ENCODE data around the gene ARHGAP24. TPM values are rescaled to one million over a fixed set of nuclear protein-coding genes. Genes with fewer than 3 reads are reported as not detected.
A peak's percentile ranks its signal among the peaks of the same experiment; 100 is the strongest.

The ARHGAP24 gene
- total and polyA plus RNA-seq, 4 donors, result 1.8 to 15.2 (median 3.3) TPM

GRCh38 chr4:85756938-85757337 is 282.0 kb downstream of the ARHGAP24 start:
- Histone ChIP-seq H3K4me1 (ENCODE audit: control insufficient read depth in 4 of 4, insufficient read depth in 4 of 4, low read length in 3 of 4) (no peaks in the 10 kb centered on the region), H3K4me3 (ENCODE audit: low read depth in 1 of 3, low read length in 3 of 3) (no peak overlapping the region), H3K27ac (ENCODE audit: low read depth in 1 of 2, low read length in 2 of 2) (no peak overlapping the region), H3K9ac (ENCODE audit: low read depth in 1 of 2, low read length in 2 of 2) (no peak overlapping the region), H3K9me3 (ENCODE audit: control insufficient read depth in 4 of 4, low read length in 3 of 4) (no peaks in the 10 kb centered on the region), H3K27me3 (ENCODE audit: control insufficient read depth in 4 of 4, insufficient read depth in 4 of 4, low read length in 3 of 4) (no peaks in the 10 kb centered on the region), H3K36me3 (ENCODE audit: control insufficient read depth in 4 of 4, insufficient read depth in 3 of 4, low read depth in 1 of 4, low read length in 3 of 4) (no peaks in the 10 kb centered on the region)
- TF ChIP-seq ZBTB33 (IDR thresholded peaks at IDR 0.05), result no peak
- no peak for TF ChIP-seq GABPA (IDR thresholded peaks at IDR 0.05 in 1 of 2, conservative IDR thresholded peaks at IDR 0.05 in 1 of 2)
- TF ChIP-seq SP1 (IDR thresholded peaks at IDR 0.05), result no peak
- no peak for TF ChIP-seq EGR1 (IDR thresholded peaks at IDR 0.05; ENCODE audit: low read depth in 2 of 2)
- no peak for TF ChIP-seq RXRA (IDR thresholded peaks at IDR 0.05)
- TF ChIP-seq NR2F2 (IDR thresholded peaks at IDR 0.05), result no peak
- TF ChIP-seq RAD21 (IDR thresholded peaks at IDR 0.05), result peak; percentile 65 to 70
- no peak for TF ChIP-seq YY1 (IDR thresholded peaks at IDR 0.05)
- no peak for TF ChIP-seq FOXA1 (IDR thresholded peaks at IDR 0.05)
- peak; percentile 45 for TF ChIP-seq CTCF (IDR thresholded peaks at IDR 0.05; ENCODE audit: low read depth, low read length, missing input control)
- TF ChIP-seq TAF1 (conservative IDR thresholded peaks at IDR 0.05), result no peak
- TF ChIP-seq JUND (IDR thresholded peaks at IDR 0.05), result no peak
- no peak for TF ChIP-seq REST (IDR thresholded peaks at IDR 0.05)
- 55% methylated on average over 3 of the region's 3 CpGs for WGBS
- no peak for DNase-seq (ENCODE audit: low spot score)

- H3K9ac ChIP-seq (ENCODE audit: low read depth in 1 of 2, low read length in 2 of 2), result no peak overlapping the region
- no peak overlapping the region for H3K27ac ChIP-seq (ENCODE audit: low read depth in 1 of 2, low read length in 2 of 2)
- H3K36me3 ChIP-seq (ENCODE audit: control insufficient read depth in 4 of 4, insufficient read depth in 3 of 4, low read depth in 1 of 4, low read length in 3 of 4), result no peaks in the 10 kb centered on the region
- H3K27me3 ChIP-seq (ENCODE audit: control insufficient read depth in 4 of 4, insufficient read depth in 4 of 4, low read length in 3 of 4), result no peaks in the 10 kb centered on the region
- H3K4me3 ChIP-seq (ENCODE audit: low read depth in 1 of 3, low read length in 3 of 3), result no peak overlapping the region
- H3K4me1 ChIP-seq (ENCODE audit: control insufficient read depth in 4 of 4, insufficient read depth in 4 of 4, low read length in 3 of 4), result no peaks in the 10 kb centered on the region
- WGBS, result 88% methylated on average over 3 of the region's 3 CpGs
- DNase-seq (ENCODE audit: low spot score), result no peak
- H3K9me3 ChIP-seq (ENCODE audit: control insufficient read depth in 4 of 4, low read length in 3 of 4), result no peaks in the 10 kb centered on the region
- TF ChIP-seq TAF1 (conservative IDR thresholded peaks at IDR 0.05), result no peak
- no peak for TF ChIP-seq EGR1 (IDR thresholded peaks at IDR 0.05; ENCODE audit: low read depth in 2 of 2)
- TF ChIP-seq NR2F2 (IDR thresholded peaks at IDR 0.05), result no peak
- TF ChIP-seq MAX (IDR thresholded peaks at IDR 0.05), result no peak
- no peak for TF ChIP-seq HNF4G (IDR thresholded peaks at IDR 0.05)
- TF ChIP-seq REST (IDR thresholded peaks at IDR 0.05), result no peak
- no peak for TF ChIP-seq HNF4A (conservative IDR thresholded peaks at IDR 0.05)
- TF ChIP-seq ZBTB33 (IDR thresholded peaks at IDR 0.05), result no peak
- no peak for TF ChIP-seq CTCF (IDR thresholded peaks at IDR 0.05; ENCODE audit: low read depth, low read length, missing input control)
- TF ChIP-seq RXRA (IDR thresholded peaks at IDR 0.05), result no peak
- no peak for TF ChIP-seq JUND (IDR thresholded peaks at IDR 0.05)
Observed at GRCh38 chr4:85759388-85759787, 284.4 kb downstream of the ARHGAP24 start.

All from liver (tissue), 9 donors.